Articular chondrocyte of knee joint (primary cell): Measurements from ENCODE around the gene C14orf180. TPM values are rescaled to one million over a fixed set of nuclear protein-coding genes. Genes with fewer than 3 reads are reported as not detected.

Experiments
- total RNA-seq: library from RNA; depleted of rRNA; stranded (reverse); fragments of >200 nt; gene quantifications from 2 replicates; pipeline ENCODE4 v1.2.3, GENCODE V29; 2012

The C14orf180 gene
- not detected in 2 replicates for total RNA-seq

GRCh38 chr14:104579507-104579906, at the start of gene C14orf180:
TSS of gene C14orf180 (plus strand) at chr14:104579764. CDS start at chr14:104586431, 6,667 bp downstream.

GRCh38 chr14:104604458-104605449, 25.2 kb downstream of the C14orf180 start, which contains the start of gene TMEM179:
TSS of gene TMEM179 (minus strand) at chr14:104604772. CDS start at chr14:104604741, 31 bp downstream.

Other genes starting within 250 kb of the C14orf180 start
- gene TMEM179, start 25.0 kb downstream of the C14orf180 start, total RNA-seq: 0.11 and 0.13 TPM in 2 replicates
- gene INF2, start 109.9 kb downstream of the C14orf180 start, total RNA-seq: 60.8 and 64.6 TPM in 2 replicates
- gene ADSS1, start 144.5 kb downstream of the C14orf180 start, total RNA-seq: 9.4 and 12.8 TPM in 2 replicates
- 63.8 and 68.6 TPM in 2 replicates for gene SIVA1, start 173.4 kb downstream of the C14orf180 start, total RNA-seq
- 137 and 141 TPM in 2 replicates for gene AKT1, start 216.0 kb downstream of the C14orf180 start, total RNA-seq
- 2.2 and 2.6 TPM in 2 replicates for gene ZBTB42, start 221.3 kb downstream of the C14orf180 start, total RNA-seq